GM23338 (cell line): Measurements from ENCODE around the gene PYGO2.

Experiments
- CREB1 ChIP-seq: fragments of 250-450 bp; sonication (Bioruptor Pico); IDR thresholded peaks from 2 replicates; pipeline ENCODE4 v1.5.0; 2020; ENCODE audit warnings: low read depth, mild to moderate bottlenecking, moderate library complexity
- CTCF ChIP-seq, 2 experiments: fragments of 200-600 bp in 1 of 2; sonication (generic) in 1 of 2; conservative IDR thresholded peaks; 2 replicates each; pipeline versions ENCODE4 v1.5.1 to v1.6.1; 2016 to 2017; ENCODE audit warnings: antibody characterized with exemption in 2 of 2, low read depth in 2 of 2, mild to moderate bottlenecking in 2 of 2, moderate library complexity in 1 of 2
- EZH2 ChIP-seq: fragments of 200-600 bp; sonication (generic); IDR thresholded peaks from one replicate; pipeline ENCODE4 v1.8.0; 2017; ENCODE audit warnings: antibody characterized with exemption, mild to moderate bottlenecking, low read depth; ENCODE audit not compliant: unreplicated experiment
- EZH2phosphoT487 ChIP-seq: fragments of 200-600 bp; sonication (generic); IDR thresholded peaks from one replicate; pipeline ENCODE4 v1.8.1; 2018; ENCODE audit warnings: antibody characterized with exemption; ENCODE audit not compliant: unreplicated experiment
- JUNB ChIP-seq: IDR thresholded peaks from one replicate; pipeline ENCODE4 v1.6.1; 2016; ENCODE audit warnings: antibody characterized with exemption; ENCODE audit not compliant: unreplicated experiment
- NANOG ChIP-seq: IDR thresholded peaks from 2 replicates; pipeline ENCODE4 v1.6.1; 2016; ENCODE audit warnings: antibody characterized with exemption, borderline replicate concordance
- POLR2AphosphoS5 ChIP-seq: IDR thresholded peaks from 2 replicates; pipeline ENCODE4 v1.6.1; 2016; ENCODE audit warnings: antibody characterized with exemption, low read depth
- REST ChIP-seq: IDR thresholded peaks from one replicate; pipeline ENCODE4 v1.6.1; 2018; ENCODE audit warnings: antibody characterized with exemption; ENCODE audit not compliant: unreplicated experiment
- ZNF114 ChIP-seq: fragments of 250-450 bp; sonication (Bioruptor Pico); IDR thresholded peaks from 2 replicates; pipeline ENCODE4 v1.5.0; 2020; ENCODE audit warnings: mild to moderate bottlenecking, moderate library complexity
- ZNF331 ChIP-seq: fragments of 250-450 bp; sonication (Bioruptor Pico); IDR thresholded peaks from 2 replicates; pipeline ENCODE4 v1.5.0; 2020; ENCODE audit warnings: low read depth, mild to moderate bottlenecking, moderate library complexity
- TF ChIP-seq, protein P1 (sequence below): IDR thresholded peaks from 2 replicates; pipeline ENCODE4 v1.6.1; 2016; ENCODE audit warnings: antibody characterized with exemption
- TF ChIP-seq, protein P2 (sequence below): fragments of 250-450 bp; sonication (Bioruptor Pico); IDR thresholded peaks from 2 replicates; pipeline ENCODE4 v1.5.0; 2020; ENCODE audit warnings: mild to moderate bottlenecking, moderate library complexity

DNA sequence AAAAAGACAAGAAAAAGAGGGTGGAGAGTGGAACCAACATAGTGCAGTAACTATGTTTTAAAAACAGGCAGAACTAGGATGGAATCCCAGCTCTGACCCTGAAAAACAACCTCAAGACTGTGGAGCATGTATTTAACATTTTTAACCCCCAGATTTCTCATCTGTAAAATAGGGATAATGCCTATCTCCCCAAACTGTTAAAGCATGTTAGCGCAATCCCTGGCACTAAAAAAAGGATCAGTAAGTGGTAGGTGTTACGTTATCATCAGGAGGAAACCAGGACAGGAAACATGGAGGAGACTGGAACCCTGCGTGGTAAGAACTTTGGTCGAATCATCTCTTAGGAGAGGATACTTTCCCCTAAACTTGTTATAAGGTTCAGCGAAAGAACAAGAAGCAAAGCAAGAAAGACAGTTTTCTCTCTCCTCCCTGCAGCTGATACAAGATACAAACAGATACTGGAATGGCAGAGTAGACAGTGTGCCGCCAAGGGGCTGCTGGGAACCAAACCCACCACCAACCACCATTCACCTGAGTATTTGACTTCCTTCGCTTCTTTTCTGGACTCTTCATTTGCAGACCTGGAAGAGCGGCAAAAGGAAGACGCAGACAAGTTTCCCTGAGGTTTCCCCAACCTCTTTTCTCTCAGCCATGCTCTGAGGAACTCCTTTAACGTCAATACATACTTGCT is 991 bp downstream of the PYGO2 start:
- no peak for TF ChIP-seq CTCF (conservative IDR thresholded peaks at IDR 0.05; ENCODE audit: low read depth in 2 of 2)
- no peak for TF ChIP-seq POLR2AphosphoS5
- no peak for TF ChIP-seq EZH2
- no peak for TF ChIP-seq NANOG
- TF ChIP-seq REST: no peak
- TF ChIP-seq ZNF114 (CRISPR knock-in tag): no peak
- TF ChIP-seq CREB1: no peak
- TF ChIP-seq EZH2phosphoT487: no peak
- TF ChIP-seq JUNB: no peak
- TF ChIP-seq, protein P1, sequence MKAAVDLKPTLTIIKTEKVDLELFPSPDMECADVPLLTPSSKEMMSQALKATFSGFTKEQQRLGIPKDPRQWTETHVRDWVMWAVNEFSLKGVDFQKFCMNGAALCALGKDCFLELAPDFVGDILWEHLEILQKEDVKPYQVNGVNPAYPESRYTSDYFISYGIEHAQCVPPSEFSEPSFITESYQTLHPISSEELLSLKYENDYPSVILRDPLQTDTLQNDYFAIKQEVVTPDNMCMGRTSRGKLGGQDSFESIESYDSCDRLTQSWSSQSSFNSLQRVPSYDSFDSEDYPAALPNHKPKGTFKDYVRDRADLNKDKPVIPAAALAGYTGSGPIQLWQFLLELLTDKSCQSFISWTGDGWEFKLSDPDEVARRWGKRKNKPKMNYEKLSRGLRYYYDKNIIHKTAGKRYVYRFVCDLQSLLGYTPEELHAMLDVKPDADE: no peak
- TF ChIP-seq, protein P2, sequence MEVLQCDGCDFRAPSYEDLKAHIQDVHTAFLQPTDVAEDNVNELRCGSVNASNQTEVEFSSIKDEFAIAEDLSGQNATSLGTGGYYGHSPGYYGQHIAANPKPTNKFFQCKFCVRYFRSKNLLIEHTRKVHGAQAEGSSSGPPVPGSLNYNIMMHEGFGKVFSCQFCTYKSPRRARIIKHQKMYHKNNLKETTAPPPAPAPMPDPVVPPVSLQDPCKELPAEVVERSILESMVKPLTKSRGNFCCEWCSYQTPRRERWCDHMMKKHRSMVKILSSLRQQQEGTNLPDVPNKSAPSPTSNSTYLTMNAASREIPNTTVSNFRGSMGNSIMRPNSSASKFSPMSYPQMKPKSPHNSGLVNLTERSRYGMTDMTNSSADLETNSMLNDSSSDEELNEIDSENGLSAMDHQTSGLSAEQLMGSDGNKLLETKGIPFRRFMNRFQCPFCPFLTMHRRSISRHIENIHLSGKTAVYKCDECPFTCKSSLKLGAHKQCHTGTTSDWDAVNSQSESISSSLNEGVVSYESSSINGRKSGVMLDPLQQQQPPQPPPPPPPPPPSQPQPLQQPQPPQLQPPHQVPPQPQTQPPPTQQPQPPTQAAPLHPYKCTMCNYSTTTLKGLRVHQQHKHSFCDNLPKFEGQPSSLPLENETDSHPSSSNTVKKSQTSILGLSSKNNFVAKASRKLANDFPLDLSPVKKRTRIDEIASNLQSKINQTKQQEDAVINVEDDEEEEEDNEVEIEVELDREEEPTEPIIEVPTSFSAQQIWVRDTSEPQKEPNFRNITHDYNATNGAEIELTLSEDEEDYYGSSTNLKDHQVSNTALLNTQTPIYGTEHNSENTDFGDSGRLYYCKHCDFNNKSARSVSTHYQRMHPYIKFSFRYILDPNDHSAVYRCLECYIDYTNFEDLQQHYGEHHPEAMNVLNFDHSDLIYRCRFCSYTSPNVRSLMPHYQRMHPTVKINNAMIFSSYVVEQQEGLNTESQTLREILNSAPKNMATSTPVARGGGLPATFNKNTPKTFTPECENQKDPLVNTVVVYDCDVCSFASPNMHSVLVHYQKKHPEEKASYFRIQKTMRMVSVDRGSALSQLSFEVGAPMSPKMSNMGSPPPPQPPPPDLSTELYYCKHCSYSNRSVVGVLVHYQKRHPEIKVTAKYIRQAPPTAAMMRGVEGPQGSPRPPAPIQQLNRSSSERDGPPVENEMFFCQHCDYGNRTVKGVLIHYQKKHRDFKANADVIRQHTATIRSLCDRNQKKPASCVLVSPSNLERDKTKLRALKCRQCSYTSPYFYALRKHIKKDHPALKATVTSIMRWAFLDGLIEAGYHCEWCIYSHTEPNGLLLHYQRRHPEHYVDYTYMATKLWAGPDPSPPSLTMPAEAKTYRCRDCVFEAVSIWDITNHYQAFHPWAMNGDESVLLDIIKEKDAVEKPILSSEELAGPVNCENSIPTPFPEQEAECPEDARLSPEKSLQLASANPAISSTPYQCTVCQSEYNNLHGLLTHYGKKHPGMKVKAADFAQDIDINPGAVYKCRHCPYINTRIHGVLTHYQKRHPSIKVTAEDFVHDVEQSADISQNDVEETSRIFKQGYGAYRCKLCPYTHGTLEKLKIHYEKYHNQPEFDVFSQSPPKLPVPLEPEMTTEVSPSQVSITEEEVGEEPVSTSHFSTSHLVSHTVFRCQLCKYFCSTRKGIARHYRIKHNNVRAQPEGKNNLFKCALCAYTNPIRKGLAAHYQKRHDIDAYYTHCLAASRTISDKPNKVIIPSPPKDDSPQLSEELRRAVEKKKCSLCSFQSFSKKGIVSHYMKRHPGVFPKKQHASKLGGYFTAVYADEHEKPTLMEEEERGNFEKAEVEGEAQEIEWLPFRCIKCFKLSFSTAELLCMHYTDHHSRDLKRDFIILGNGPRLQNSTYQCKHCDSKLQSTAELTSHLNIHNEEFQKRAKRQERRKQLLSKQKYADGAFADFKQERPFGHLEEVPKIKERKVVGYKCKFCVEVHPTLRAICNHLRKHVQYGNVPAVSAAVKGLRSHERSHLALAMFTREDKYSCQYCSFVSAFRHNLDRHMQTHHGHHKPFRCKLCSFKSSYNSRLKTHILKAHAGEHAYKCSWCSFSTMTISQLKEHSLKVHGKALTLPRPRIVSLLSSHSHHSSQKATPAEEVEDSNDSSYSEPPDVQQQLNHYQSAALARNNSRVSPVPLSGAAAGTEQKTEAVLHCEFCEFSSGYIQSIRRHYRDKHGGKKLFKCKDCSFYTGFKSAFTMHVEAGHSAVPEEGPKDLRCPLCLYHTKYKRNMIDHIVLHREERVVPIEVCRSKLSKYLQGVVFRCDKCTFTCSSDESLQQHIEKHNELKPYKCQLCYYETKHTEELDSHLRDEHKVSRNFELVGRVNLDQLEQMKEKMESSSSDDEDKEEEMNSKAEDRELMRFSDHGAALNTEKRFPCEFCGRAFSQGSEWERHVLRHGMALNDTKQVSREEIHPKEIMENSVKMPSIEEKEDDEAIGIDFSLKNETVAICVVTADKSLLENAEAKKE (CRISPR knock-in tag): no peak
- TF ChIP-seq ZNF331 (CRISPR knock-in tag): no peak
